ENCODE results near the gene SPPL3.

Gene SPPL3

GRCh38 chr12:120941846-120942405 is 37.8 kb upstream of the SPPL3 start:
- Histone ChIP-seq H3K27me3 (ENCODE audit: insufficient read depth, poor library complexity, severe bottlenecking) (no peaks in the 10 kb centered on the region), H3K27ac (replicated peaks) (no peak overlapping the region), H3K4me3 (replicated peaks; ENCODE audit: insufficient read depth, low read length) (no peak overlapping the region)
- DNase-seq (ENCODE audit: low read depth in 1 of 2, low spot score in 1 of 2): peak in 1 of 2 experiments; percentile 25
- TF ChIP-seq SPI1 (IDR thresholded peaks at IDR 0.05; ENCODE audit: borderline replicate concordance, low read depth) (0 out of 2 replicates have a peak, but pooled peaks have one; percentile 20), POLR2AphosphoS5 (IDR thresholded peaks at IDR 0.05; ENCODE audit: low read depth) (no peak)

- TF ChIP-seq POLR2AphosphoS5 (IDR thresholded peaks at IDR 0.05; ENCODE audit: low read depth) (no peak), REST (IDR thresholded peaks at IDR 0.05; ENCODE audit: insufficient replicate concordance, low read depth) (no peak), GABPA (IDR thresholded peaks at IDR 0.05; ENCODE audit: low read depth) (no peak), CTCF (IDR thresholded peaks at IDR 0.05; ENCODE audit: insufficient read depth, low read length) (no peak), SPI1 (IDR thresholded peaks at IDR 0.05; ENCODE audit: borderline replicate concordance, low read depth) (no peak)
- no peak overlapping the region for H3K4me3 ChIP-seq (replicated peaks; ENCODE audit: insufficient read depth, low read length)
- no peak for DNase-seq (ENCODE audit: low read depth in 1 of 2, low spot score in 1 of 2)
Measured at GRCh38 chr12:120941412-120941811, 37.3 kb upstream of the SPPL3 start.

GRCh38 chr12:120940799-120941198 is 36.6 kb upstream of the SPPL3 start:
- Histone ChIP-seq H3K4me3 (replicated peaks; ENCODE audit: insufficient read depth, low read length) (no peak overlapping the region), H3K27me3 (ENCODE audit: insufficient read depth, poor library complexity, severe bottlenecking) (no peaks in the 10 kb centered on the region), H3K27ac (replicated peaks) (no peak overlapping the region)
- no peak for TF ChIP-seq GABPA (IDR thresholded peaks at IDR 0.05; ENCODE audit: low read depth)
- no peak for TF ChIP-seq CTCF (IDR thresholded peaks at IDR 0.05; ENCODE audit: insufficient read depth, low read length)
- no peak for TF ChIP-seq REST (IDR thresholded peaks at IDR 0.05; ENCODE audit: insufficient replicate concordance, low read depth)
- TF ChIP-seq POLR2AphosphoS5 (IDR thresholded peaks at IDR 0.05; ENCODE audit: low read depth): no peak
- TF ChIP-seq SPI1 (IDR thresholded peaks at IDR 0.05; ENCODE audit: borderline replicate concordance, low read depth): no peak
- DNase-seq (ENCODE audit: low read depth in 1 of 2, low spot score in 1 of 2): peak; percentile 38 to 65

More at GRCh38 chr12:120941412-120941811, 37.3 kb upstream of the SPPL3 start:
- Histone ChIP-seq H3K27me3 (ENCODE audit: insufficient read depth, poor library complexity, severe bottlenecking) (no peaks in the 10 kb centered on the region), H3K27ac (replicated peaks) (no peak overlapping the region)

- TF ChIP-seq CTCF (IDR thresholded peaks at IDR 0.05; ENCODE audit: insufficient read depth, low read length) (no peak), GABPA (IDR thresholded peaks at IDR 0.05; ENCODE audit: low read depth) (no peak), SPI1 (IDR thresholded peaks at IDR 0.05; ENCODE audit: borderline replicate concordance, low read depth) (no peak; the same call in 1 of the 2 replicates), POLR2AphosphoS5 (IDR thresholded peaks at IDR 0.05; ENCODE audit: low read depth) (no peak), REST (IDR thresholded peaks at IDR 0.05; ENCODE audit: insufficient replicate concordance, low read depth) (no peak)
- no peaks in the 10 kb centered on the region for H3K27me3 ChIP-seq (ENCODE audit: insufficient read depth, poor library complexity, severe bottlenecking)
- H3K4me3 ChIP-seq (replicated peaks; ENCODE audit: insufficient read depth, low read length): no peak overlapping the region
- H3K27ac ChIP-seq (replicated peaks): peak overlapping the region; percentile 40
- DNase-seq (ENCODE audit: low read depth in 1 of 2, low spot score in 1 of 2): peak; percentile 41 to 49
Measured at GRCh38 chr12:120940006-120940405, 35.8 kb upstream of the SPPL3 start.

Measured in HL-60 (cell line).